ENCODE data around the gene PAX4.
"Not testable (repeated sequence)": the region's sequence is repeated elsewhere in the genome, so short reads cannot be mapped to it uniquely, and the experiment has no call there.

The PAX4 gene

GRCh38 chr7:127581716-127582115 is 36.2 kb downstream of the PAX4 start:
- TF ChIP-seq, protein P1, sequence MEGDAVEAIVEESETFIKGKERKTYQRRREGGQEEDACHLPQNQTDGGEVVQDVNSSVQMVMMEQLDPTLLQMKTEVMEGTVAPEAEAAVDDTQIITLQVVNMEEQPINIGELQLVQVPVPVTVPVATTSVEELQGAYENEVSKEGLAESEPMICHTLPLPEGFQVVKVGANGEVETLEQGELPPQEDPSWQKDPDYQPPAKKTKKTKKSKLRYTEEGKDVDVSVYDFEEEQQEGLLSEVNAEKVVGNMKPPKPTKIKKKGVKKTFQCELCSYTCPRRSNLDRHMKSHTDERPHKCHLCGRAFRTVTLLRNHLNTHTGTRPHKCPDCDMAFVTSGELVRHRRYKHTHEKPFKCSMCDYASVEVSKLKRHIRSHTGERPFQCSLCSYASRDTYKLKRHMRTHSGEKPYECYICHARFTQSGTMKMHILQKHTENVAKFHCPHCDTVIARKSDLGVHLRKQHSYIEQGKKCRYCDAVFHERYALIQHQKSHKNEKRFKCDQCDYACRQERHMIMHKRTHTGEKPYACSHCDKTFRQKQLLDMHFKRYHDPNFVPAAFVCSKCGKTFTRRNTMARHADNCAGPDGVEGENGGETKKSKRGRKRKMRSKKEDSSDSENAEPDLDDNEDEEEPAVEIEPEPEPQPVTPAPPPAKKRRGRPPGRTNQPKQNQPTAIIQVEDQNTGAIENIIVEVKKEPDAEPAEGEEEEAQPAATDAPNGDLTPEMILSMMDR (IDR thresholded peaks at IDR 0.05; ENCODE audit: insufficient read depth, low read depth, low read length, missing control alignments) = no peak
- no peak for DNase-seq (ENCODE audit: low read depth)
- H3K4me3 ChIP-seq (ENCODE audit: low read depth, low read length) = no peak overlapping the region

GRCh38 chr7:127580612-127581011 is 37.3 kb downstream of the PAX4 start:
- no peak for DNase-seq (ENCODE audit: low read depth)
- TF ChIP-seq, protein P1 (IDR thresholded peaks at IDR 0.05; ENCODE audit: insufficient read depth, low read depth, low read length, missing control alignments) = no peak
- H3K4me3 ChIP-seq (ENCODE audit: low read depth, low read length) = no peak overlapping the region

DNA sequence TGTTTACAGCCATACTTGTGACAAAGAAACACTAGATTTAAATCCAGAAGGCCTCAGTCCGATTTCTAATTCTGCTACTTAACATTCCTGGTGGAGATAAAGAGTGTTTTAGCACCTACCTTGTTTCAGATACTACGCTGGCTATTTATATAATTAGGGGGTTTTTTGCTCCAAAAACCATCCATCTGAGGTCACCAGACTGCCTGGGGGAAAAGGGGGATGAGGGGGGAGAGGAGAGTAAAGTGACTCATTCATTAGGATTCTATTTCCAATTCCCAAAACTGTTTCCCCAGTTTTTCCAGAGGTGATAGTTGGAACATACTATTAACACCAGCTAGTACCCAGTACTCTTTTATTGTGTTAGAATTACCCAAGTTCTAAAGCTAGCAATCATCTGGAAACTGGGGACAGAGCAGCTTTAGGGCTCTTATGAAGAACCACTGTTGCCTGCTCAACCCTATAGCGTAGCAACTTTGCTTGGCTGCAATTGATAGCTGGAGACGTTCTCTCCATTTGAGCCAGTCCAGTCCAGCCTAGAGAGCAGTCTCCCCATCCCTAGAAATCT is 39.1 kb downstream of the PAX4 start:
- TF ChIP-seq, protein P1 (IDR thresholded peaks at IDR 0.05; ENCODE audit: insufficient read depth, low read depth, low read length, missing control alignments) = no peak
- no peak overlapping the region for H3K4me3 ChIP-seq (ENCODE audit: low read depth, low read length)
- no peak for DNase-seq (ENCODE audit: low read depth)

DNA sequence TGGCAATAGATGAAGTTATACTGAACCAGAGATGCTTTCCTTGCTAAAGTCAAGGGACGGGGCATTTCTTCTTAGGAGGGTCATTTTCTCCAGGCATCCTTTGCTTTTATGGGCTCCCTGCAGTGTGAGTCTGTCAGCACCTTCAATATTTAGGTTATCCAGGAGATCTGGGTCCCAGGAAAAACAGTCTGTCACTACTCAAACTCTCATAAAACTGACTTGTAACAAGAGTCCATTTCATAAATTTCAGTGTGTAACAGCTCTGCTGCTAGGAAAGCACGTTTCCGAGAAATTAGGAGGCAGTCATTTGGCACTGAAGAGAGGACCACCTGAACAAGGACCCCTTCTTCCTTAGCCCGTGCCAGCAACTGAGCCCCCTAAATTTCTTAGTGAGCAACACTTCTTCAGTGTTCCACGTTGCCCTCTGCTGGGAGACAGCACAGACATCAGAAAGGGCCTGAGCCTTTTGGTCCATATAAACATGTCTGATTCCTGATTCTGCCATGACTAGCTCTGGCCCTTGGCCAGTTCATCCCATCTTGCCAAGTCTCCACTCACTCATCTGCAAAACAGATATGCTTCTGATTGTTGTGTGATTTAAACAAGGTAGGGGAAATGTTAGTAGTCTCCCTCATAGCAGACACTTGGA is 39.8 kb downstream of the PAX4 start:
- TF ChIP-seq, protein P1 (IDR thresholded peaks at IDR 0.05; ENCODE audit: insufficient read depth, low read depth, low read length, missing control alignments) = no peak
- no peak overlapping the region for H3K4me3 ChIP-seq (ENCODE audit: low read depth, low read length)
- no peak for DNase-seq (ENCODE audit: low read depth)

DNA sequence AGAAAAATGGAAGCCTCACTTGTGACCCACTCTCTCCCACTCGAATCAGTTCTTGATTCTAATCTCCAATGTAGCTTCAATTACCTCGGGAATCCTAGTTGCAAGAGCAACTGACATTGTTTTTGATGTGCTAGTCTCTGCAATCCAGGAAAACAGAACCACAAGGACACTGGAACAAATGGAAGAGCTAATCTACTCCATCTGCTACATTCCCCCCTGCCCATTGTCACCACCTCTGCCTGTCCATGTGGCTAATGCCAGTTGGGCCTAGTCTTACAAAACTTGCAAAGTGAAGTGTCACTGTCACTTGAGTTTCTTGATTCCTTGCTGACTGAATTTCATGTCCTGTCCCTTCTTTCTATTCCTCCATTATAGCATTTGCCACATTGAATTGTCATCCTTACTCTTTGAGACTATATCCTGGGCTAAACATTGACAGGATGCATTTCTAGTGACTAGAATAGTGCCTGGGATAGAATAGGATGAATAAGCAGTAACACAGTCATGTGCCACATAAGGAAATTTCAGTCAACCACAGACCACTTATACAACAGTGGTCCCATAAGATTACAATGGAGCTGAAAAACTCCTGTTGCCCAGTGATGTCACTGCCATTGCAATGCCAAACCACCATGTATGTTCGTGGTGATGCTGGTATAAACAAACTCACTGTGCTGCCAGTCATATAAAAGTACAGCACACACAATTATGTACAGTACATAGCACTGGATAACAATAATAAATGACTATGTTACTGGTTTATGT is 46.0 kb downstream of the PAX4 start:
- TF ChIP-seq, protein P1 (IDR thresholded peaks at IDR 0.05; ENCODE audit: insufficient read depth, low read depth, low read length, missing control alignments) = no peak
- DNase-seq (ENCODE audit: low read depth) = no peak
- no peak overlapping the region for H3K4me3 ChIP-seq (ENCODE audit: low read depth, low read length)

- DNase-seq (ENCODE audit: low read depth); H3K4me3 ChIP-seq (ENCODE audit: low read depth, low read length): not testable (repeated sequence)
Observed at GRCh38 chr7:127568034-127568433, 49.9 kb downstream of the PAX4 start.

GRCh38 chr7:127566242-127566641 is 51.7 kb downstream of the PAX4 start:
- TF ChIP-seq, protein P1 (IDR thresholded peaks at IDR 0.05; ENCODE audit: insufficient read depth, low read depth, low read length, missing control alignments) = no peak
- DNase-seq (ENCODE audit: low read depth) = no peak

More at GRCh38 chr7:127566242-127566641, 51.7 kb downstream of the PAX4 start:
- no peak overlapping the region for H3K4me3 ChIP-seq (ENCODE audit: low read depth, low read length)

Data from GM12865 (cell line).